H1 (cell line): ENCODE measurements around the gene FANCE. TPM values are rescaled to one million over a fixed set of nuclear protein-coding genes. Genes with fewer than 3 reads are reported as not detected.

Experiments
- CTCF ChIA-PET: fragments of 300-600 bp; sonication (Branson Sonifier 250); formaldehyde crosslinking; loops from one replicate; lab custom pipeline; 2021; ENCODE audit not compliant: partially characterized antibody; lab: Charles Lee
- POLR2A ChIA-PET: fragments of 300-600 bp; sonication (Branson Sonifier 250); formaldehyde crosslinking; loops from one replicate; lab custom pipeline; 2021; ENCODE audit warnings: inconsistent platforms; ENCODE audit not compliant: partially characterized antibody; lab: Charles Lee
- DNase-seq, 2 experiments: peaks; one replicate each; pipeline versions ENCODE4 v3.0.0 to v3.0.0-alpha.2; 2010 to 2022; ENCODE audit warnings: low spot score in 2 of 2, low read depth in 1 of 2, mixed read lengths in 1 of 2
- FAIRE-seq: peaks from 2 replicates; lab custom pipeline; 2011; peaks lifted over from hg19 to GRCh38; lab: Jason Lieb, UNC
- H2AFZ ChIP-seq: 2 replicates; pipeline ENCODE4 v1.8.1; 2012; ENCODE audit warnings: low read length, inconsistent platforms
- H2AK5ac ChIP-seq: 2 replicates; pipeline ENCODE4 v1.6.1; 2013; ENCODE audit warnings: low read depth, low read length
- H2BK120ac ChIP-seq: replicated peaks from 2 replicates; pipeline ENCODE3; 2013; ENCODE audit warnings: low read depth, low read length, inconsistent platforms
- H2BK12ac ChIP-seq: 2 replicates; pipeline ENCODE4 v1.6.1; 2013; ENCODE audit warnings: low read depth, low read length
- H2BK15ac ChIP-seq: 2 replicates; pipeline ENCODE4 v1.6.1; 2013; ENCODE audit warnings: low read length
- H2BK20ac ChIP-seq: 2 replicates; pipeline ENCODE4 v1.6.1; 2013; ENCODE audit warnings: low read length
- H2BK5ac ChIP-seq: 2 replicates; pipeline ENCODE4 v1.6.1; 2013; ENCODE audit warnings: low read depth, low read length
- H3K14ac ChIP-seq: 2 replicates; pipeline ENCODE4 v1.6.1; 2013; ENCODE audit warnings: inconsistent platforms; ENCODE audit not compliant: insufficient read length
- H3K18ac ChIP-seq: 2 replicates; pipeline ENCODE4 v1.6.1; 2013; ENCODE audit warnings: low read length; ENCODE audit errors: extremely low read depth
- H3K23ac ChIP-seq: 2 replicates; pipeline ENCODE4 v1.6.1; 2013; ENCODE audit warnings: inconsistent platforms; ENCODE audit not compliant: insufficient read length
- H3K23me2 ChIP-seq: 2 replicates; pipeline ENCODE4 v1.6.1; 2013; ENCODE audit warnings: low read depth, low read length
- H3K27ac ChIP-seq: 2 replicates; pipeline ENCODE4 v1.6.1; 2011; ENCODE audit warnings: low read depth, low read length, inconsistent platforms
- H3K27me3 ChIP-seq, 4 experiments: replicated peaks in 1 of 4; 1 replicate in 1 of 4; 2 replicates in 3 of 4; pipeline versions ENCODE4 v1.6.1 to v1.8.1; 2011 to 2013; ENCODE audit warnings: low read length in 3 of 4, mild to moderate bottlenecking in 3 of 4, inconsistent platforms in 2 of 4, mixed read lengths in 2 of 4, moderate library complexity in 1 of 4; ENCODE audit not compliant: control insufficient read depth in 3 of 4, insufficient read depth in 3 of 4; ENCODE audit errors: extremely low read depth in 1 of 4
- H3K36me3 ChIP-seq, 4 experiments: 2 replicates each; pipeline versions ENCODE4 v1.6.1 to v1.8.1; 2011 to 2013; ENCODE audit warnings: mild to moderate bottlenecking in 4 of 4, low read length in 3 of 4, moderate library complexity in 2 of 4, control low read depth in 1 of 4, inconsistent platforms in 1 of 4; ENCODE audit not compliant: insufficient read depth in 4 of 4, control insufficient read depth in 2 of 4
- H3K4ac ChIP-seq: replicated peaks from 2 replicates; pipeline ENCODE3; 2013; ENCODE audit warnings: low read length, low read depth, mixed read lengths, inconsistent platforms; ENCODE audit not compliant: insufficient read length
- H3K4me1 ChIP-seq, 4 experiments: replicated peaks in 1 of 4; 1 replicate in 1 of 4; 2 replicates in 3 of 4; pipeline versions ENCODE4 v1.6.1 to v1.8.1; 2011 to 2013; ENCODE audit warnings: low read length in 3 of 4, inconsistent platforms in 2 of 4, mixed read lengths in 1 of 4; ENCODE audit not compliant: insufficient read depth in 4 of 4, control insufficient read depth in 3 of 4
- H3K4me2 ChIP-seq, 2 experiments: 2 replicates each; pipeline versions ENCODE4 v1.6.1 to v1.8.1; 2011 to 2013; ENCODE audit warnings: low read depth in 2 of 2, low read length in 2 of 2, control low read depth in 1 of 2, inconsistent platforms in 1 of 2, mild to moderate bottlenecking in 1 of 2; ENCODE audit not compliant: insufficient read depth in 1 of 2
- H3K4me3 ChIP-seq, 4 experiments: fragments of 200-600, 300-600 bp in 1 of 4; sonication (generic), shearing (Covaris generic), sonication (Bioruptor Twin) in 1 of 4; 2 replicates each; pipeline versions ENCODE4 v1.5.1 to v1.8.1; 2011 to 2016; ENCODE audit warnings: low read length in 4 of 4, low read depth in 3 of 4, control low read depth in 2 of 4, inconsistent platforms in 2 of 4, mild to moderate bottlenecking in 2 of 4, mixed read lengths in 1 of 4, moderate library complexity in 1 of 4; ENCODE audit not compliant: insufficient read depth in 2 of 4; ENCODE audit errors: extremely low read depth in 1 of 4
- H3K56ac ChIP-seq: replicated peaks from 2 replicates; pipeline ENCODE3; 2013; ENCODE audit warnings: low read depth, mild to moderate bottlenecking, mixed read lengths, low read length, inconsistent platforms; ENCODE audit not compliant: insufficient read length
- H3K79me1 ChIP-seq: 2 replicates; pipeline ENCODE4 v1.6.1; 2013; ENCODE audit warnings: low read depth, low read length, control low read depth
- H3K79me2 ChIP-seq, 2 experiments: 2 replicates each; pipeline versions ENCODE4 v1.6.1 to v1.8.1; 2012 to 2013; ENCODE audit warnings: low read length in 2 of 2, mild to moderate bottlenecking in 2 of 2, inconsistent platforms in 1 of 2; ENCODE audit not compliant: insufficient read depth in 2 of 2, control insufficient read depth in 1 of 2
- H3K9ac ChIP-seq, 4 experiments: replicated peaks in 1 of 4; 1 replicate in 1 of 4; 2 replicates in 3 of 4; pipeline versions ENCODE4 v1.6.1 to v1.8.1; 2011 to 2013; ENCODE audit warnings: low read depth in 3 of 4, low read length in 3 of 4, control low read depth in 2 of 4, mild to moderate bottlenecking in 2 of 4, moderate library complexity in 2 of 4, inconsistent platforms in 1 of 4; ENCODE audit errors: extremely low read depth in 1 of 4
- H3K9me3 ChIP-seq, 2 experiments: 2 replicates each; pipeline versions ENCODE4 v1.6.1 to v1.8.1; 2012 to 2013; ENCODE audit warnings: mild to moderate bottlenecking in 2 of 2, moderate library complexity in 2 of 2, control low read depth in 1 of 2, inconsistent platforms in 1 of 2, low read depth in 1 of 2, low read length in 1 of 2, mixed read lengths in 1 of 2; ENCODE audit not compliant: insufficient read depth in 2 of 2
- H4K20me1 ChIP-seq, 2 experiments: replicated peaks in 1 of 2; 2 replicates each; pipeline versions ENCODE3 to v1.8.1; 2011 to 2013; ENCODE audit warnings: inconsistent platforms in 2 of 2, low read length in 2 of 2, mild to moderate bottlenecking in 1 of 2; ENCODE audit not compliant: insufficient read depth in 2 of 2, control insufficient read depth in 1 of 2
- H4K5ac ChIP-seq: 2 replicates; pipeline ENCODE4 v1.6.1; 2013; ENCODE audit warnings: low read length, low read depth, mixed read lengths, inconsistent platforms; ENCODE audit not compliant: insufficient read length
- H4K8ac ChIP-seq: 2 replicates; pipeline ENCODE4 v1.8.0; 2013; ENCODE audit warnings: mild to moderate bottlenecking, moderate library complexity, low read length, inconsistent platforms; ENCODE audit not compliant: insufficient read depth; ENCODE audit errors: extremely low read depth
- H4K91ac ChIP-seq: replicated peaks from 2 replicates; pipeline ENCODE3; 2013; ENCODE audit warnings: low read length, mixed read lengths, inconsistent platforms; ENCODE audit not compliant: insufficient read length
- EZH2 ChIP-seq: fragments of 200-600 bp; sonication (generic); IDR thresholded peaks from 2 replicates; pipeline ENCODE4 v1.7.1; 2012; ENCODE audit warnings: low read depth, mild to moderate bottlenecking, moderate library complexity, low read length, inconsistent platforms; ENCODE audit not compliant: severe bottlenecking
- POLR2A ChIP-seq, 2 experiments: IDR thresholded peaks; 1 replicate in 1 of 2; 2 replicates in 1 of 2; pipeline ENCODE4 v1.6.1; 2011; ENCODE audit warnings: low read depth in 2 of 2, low read length in 2 of 2, mild to moderate bottlenecking in 2 of 2; ENCODE audit errors: control extremely low read depth in 1 of 2
- POU5F1 ChIP-seq: IDR thresholded peaks from 2 replicates; pipeline ENCODE4 v1.6.1; 2011; ENCODE audit warnings: low read depth, mild to moderate bottlenecking, low read length, moderate library complexity
- TBP ChIP-seq: IDR thresholded peaks from 2 replicates; pipeline ENCODE4 v1.6.1; 2011; ENCODE audit warnings: low read depth, low read length, improper control_type of control experiment
- WGBS, 2 experiments: shearing (Covaris generic) in 1 of 2; methylation state at CpG; one replicate each; pipeline versions ENCODE4 v1.1.6 to v1.1.7; 2013 to 2015; ENCODE audit warnings: low lambda C conversion rate in 2 of 2, mixed read lengths in 2 of 2, inconsistent platforms in 1 of 2, low coverage in 1 of 2, missing lambda C conversion rate in 1 of 2; ENCODE audit not compliant: insufficient replicate concordance in 2 of 2, insufficient coverage in 1 of 2, insufficient read length in 1 of 2; ENCODE audit errors: extremely low coverage in 1 of 2, missing lambda C conversion rate in 1 of 2; 5-methylcytosine and 5-hydroxymethylcytosine counted together
- polyA plus RNA-seq, 7 experiments: library from polyadenylated mRNA; depleted of rRNA in 3 of 7; stranded (reverse) in 5 of 7; unstranded in 2 of 7; fragments of >200 nt in 5 of 7; fragments of 200-250 nt in 2 of 7; gene quantifications; 1 replicate in 5 of 7; 2 replicates in 1 of 7; 4 replicates in 1 of 7; pipeline versions ENCODE4 v1.2.1 to v1.2.3, GENCODE V29; 2011 to 2013; ENCODE audit warnings: missing spikeins in 2 of 7, mixed read lengths in 2 of 7
- total RNA-seq: library from RNA; stranded (reverse); fragmentation: NEBNext Ultra II Directional; extraction: Animal tissue kit (Norgen Biotek cat#: 25700); gene quantifications from 2 replicates; pipeline ENCODE4 v1.2.1, GENCODE V29; 2021

FANCE gene
- total and polyA plus RNA-seq, 2 of the 8 experiments (the other 6 are each of a cell fraction or from before 2014, with no cell fraction given), result 16.1 to 17.0 TPM

DNA sequence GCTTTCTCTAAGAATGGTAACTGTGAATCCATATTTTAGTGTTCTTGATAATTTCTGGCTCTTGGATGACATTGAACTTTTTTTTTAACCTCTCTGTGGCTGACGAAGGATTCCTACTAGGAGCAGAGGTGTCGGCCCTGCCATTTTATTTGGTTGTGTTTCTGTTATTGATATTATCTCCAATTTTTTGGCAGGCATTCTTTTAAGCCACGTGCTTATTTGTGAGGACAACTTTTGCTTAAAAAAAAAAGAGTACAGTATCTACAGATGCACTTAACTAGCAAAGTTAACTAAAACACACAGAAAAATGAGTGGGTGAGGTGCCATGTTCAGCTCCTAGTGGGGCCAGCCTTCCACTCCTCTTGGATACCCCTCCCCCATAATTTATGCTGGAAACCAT, 1.1 kb downstream of the FANCE start:
- no peak overlapping the region for H2AK5ac ChIP-seq
- no peak overlapping the region for H2BK15ac ChIP-seq
- H3K4ac ChIP-seq, result no peak overlapping the region
- no peak overlapping the region for H3K56ac ChIP-seq
- peak overlapping the region in 1 of 4 experiments; percentile 6; a peak in 2 of 7 replicates for H3K9ac ChIP-seq
- peaks cover 0 to 6% of the 10 kb centered on the region in 2 experiments for H4K20me1 ChIP-seq
- ChIA-PET POLR2A (interaction anchor here (1.1 to 12.4 kb wide), 4 partner anchors 8 to 156 kb away, joined by 3 to 197 read pairs (median 3); partner anchors contain the start of genes DEF6 and RPL10A), CTCF (interaction anchor here (0.6 to 11.0 kb wide), 7 partner anchors 13 to 1360 kb away, joined by 3 to 161 read pairs (median 22); partner anchors contain the start of genes DEF6, PPARD and RPL10A)
- H3K79me2 ChIP-seq, result no peaks in the 10 kb centered on the region
- H4K5ac ChIP-seq, result no peak overlapping the region
- no peak overlapping the region for H2BK5ac ChIP-seq
- DNase-seq, result no peak
- WGBS, 2 experiments, result 71% methylated on average over 3 of the region's 3 CpGs; no CpG with 5 or more reads in 1 of the 2 experiments
- FAIRE-seq, result no peak
- no peak overlapping the region for H3K23ac ChIP-seq
- H3K79me1 ChIP-seq, result no peaks in the 10 kb centered on the region; the same call in 1 of the 2 replicates
- no peak overlapping the region for H2BK20ac ChIP-seq
- no peak overlapping the region for H3K18ac ChIP-seq
- no peak overlapping the region for H2AFZ ChIP-seq
- no peaks in the 10 kb centered on the region; a peak in 1 of 4 replicates for H3K9me3 ChIP-seq
- H2BK12ac ChIP-seq, result no peak overlapping the region
- no peak overlapping the region for H4K8ac ChIP-seq
- H2BK120ac ChIP-seq, result no peak overlapping the region
- H3K4me2 ChIP-seq, result peak overlapping the region; percentile 87 to 89
- TF ChIP-seq TBP (no peak), EZH2 (no peak), POU5F1 (no peak), POLR2A (IDR thresholded peaks at IDR 0.05; ENCODE audit: control extremely low read depth in 1 of 2, low read depth in 2 of 2, low read length in 2 of 2) (no peak)
- H3K4me1 ChIP-seq, result peaks cover 7 to 14% (median 10%) of the 10 kb centered on the region in 4 experiments; a peak in 6 of 7 replicates
- H3K27me3 ChIP-seq, result no peaks in the 10 kb centered on the region
- peaks cover under 1 to 12% (median 2%) of the 10 kb centered on the region in 4 experiments; a peak in 5 of 8 replicates for H3K36me3 ChIP-seq
- peak overlapping the region in 3 of 4 experiments; percentile 53 to 67 (median 65); a peak in 5 of 8 replicates for H3K4me3 ChIP-seq
- peaks cover 8% of the 10 kb centered on the region; the same call in 1 of the 2 replicates for H3K23me2 ChIP-seq
- H3K14ac ChIP-seq, result no peak overlapping the region
- no peak overlapping the region for H3K27ac ChIP-seq
- no peak overlapping the region for H4K91ac ChIP-seq
